Astrocyte (in vitro differentiated cells and primary cell): ENCODE data around the gene YAF2. TPM values are rescaled to one million over a fixed set of nuclear protein-coding genes. Genes with fewer than 3 reads are reported as not detected.
A peak's percentile ranks its signal among the peaks of the same experiment; 100 is the strongest.

Source experiments
- DNase-seq: peaks from one replicate; pipeline ENCODE4 v3.0.0-alpha.2; 2010; ENCODE audit warnings: low read depth
- FAIRE-seq: peaks from 2 replicates; lab custom pipeline; 2011; peaks lifted over from hg19 to GRCh38; lab: Jason Lieb, UNC
- H2AFZ ChIP-seq: 2 replicates; pipeline ENCODE4 v1.6.0; 2012; ENCODE audit warnings: low read depth, low read length, inconsistent platforms
- H3K27ac ChIP-seq: 2 replicates; pipeline ENCODE4 v1.5.1; 2011; ENCODE audit warnings: low read depth, low read length, inconsistent platforms
- H3K27me3 ChIP-seq: 2 replicates; pipeline ENCODE4 v1.6.0; 2011; ENCODE audit warnings: low read length, inconsistent platforms; ENCODE audit not compliant: insufficient read depth
- H3K36me3 ChIP-seq: 2 replicates; pipeline ENCODE4 v1.5.1; 2011; ENCODE audit warnings: low read length, inconsistent platforms; ENCODE audit not compliant: insufficient read depth
- H3K4me1 ChIP-seq: 2 replicates; pipeline ENCODE4 v1.5.1; 2011; ENCODE audit warnings: low read length, inconsistent platforms; ENCODE audit not compliant: insufficient read depth
- H3K4me2 ChIP-seq: 2 replicates; pipeline ENCODE4 v1.6.0; 2012; ENCODE audit warnings: low read length, inconsistent platforms
- H3K4me3 ChIP-seq: 2 replicates; pipeline ENCODE4 v1.5.1; 2011; ENCODE audit warnings: low read depth, mild to moderate bottlenecking, low read length, inconsistent platforms; ENCODE audit not compliant: insufficient read depth
- H3K79me2 ChIP-seq: 2 replicates; pipeline ENCODE4 v1.6.0; 2012; ENCODE audit warnings: mild to moderate bottlenecking, low read length, inconsistent platforms; ENCODE audit not compliant: insufficient read depth
- H3K9ac ChIP-seq: 2 replicates; pipeline ENCODE4 v1.6.0; 2012; ENCODE audit warnings: mild to moderate bottlenecking, low read length, inconsistent platforms
- H3K9me3 ChIP-seq: 2 replicates; pipeline ENCODE4 v1.5.1; 2012; ENCODE audit warnings: low read depth, mild to moderate bottlenecking, low read length, inconsistent platforms; ENCODE audit not compliant: insufficient read depth
- H4K20me1 ChIP-seq: 2 replicates; pipeline ENCODE4 v1.6.0; 2012; ENCODE audit warnings: low read length, inconsistent platforms; ENCODE audit not compliant: insufficient read depth
- H3K27ac Mint-ChIP-seq: one replicate; pipeline ENCODE4 v1.8.0; 2021; ENCODE audit warnings: mild to moderate bottlenecking, mixed read lengths; ENCODE audit not compliant: unreplicated experiment
- H3K27me3 Mint-ChIP-seq: one replicate; pipeline ENCODE4 v1.8.0; 2021; ENCODE audit warnings: low read depth, mixed read lengths; ENCODE audit not compliant: unreplicated experiment
- H3K36me3 Mint-ChIP-seq: one replicate; pipeline ENCODE4 v1.8.0; 2021; ENCODE audit warnings: low read depth, mixed read lengths; ENCODE audit not compliant: unreplicated experiment
- H3K4me1 Mint-ChIP-seq: one replicate; pipeline ENCODE4 v1.8.0; 2021; ENCODE audit warnings: low read depth, mixed read lengths; ENCODE audit not compliant: unreplicated experiment
- H3K4me3 Mint-ChIP-seq: one replicate; pipeline ENCODE4 v1.8.0; 2021; ENCODE audit warnings: mild to moderate bottlenecking, moderate library complexity, mixed read lengths; ENCODE audit not compliant: unreplicated experiment
- H3K9me3 Mint-ChIP-seq: one replicate; pipeline ENCODE4 v1.8.0; 2021; ENCODE audit warnings: mild to moderate bottlenecking, mixed read lengths; ENCODE audit not compliant: unreplicated experiment
- CTCF ChIP-seq: IDR thresholded peaks from 2 replicates; pipeline ENCODE4 v1.5.1; 2011; ENCODE audit warnings: low read depth, mild to moderate bottlenecking, inconsistent platforms, low read length, moderate library complexity; ENCODE audit not compliant: insufficient read depth
- EZH2 ChIP-seq: IDR thresholded peaks from 2 replicates; pipeline ENCODE4 v1.6.1; 2012; ENCODE audit warnings: mild to moderate bottlenecking, low read length, inconsistent platforms; ENCODE audit not compliant: insufficient read depth
- total RNA-seq: library from RNA; stranded (reverse); gene quantifications from 2 replicates; pipeline ENCODE4 v1.2.1, GENCODE V29; 2021

The YAF2 gene
- total RNA-seq, 1 donor from 2014 or later: 28.6 TPM

- Histone ChIP-seq H3K4me1 (peaks cover 18% of the 10 kb centered on the region), H3K9ac (peak overlapping the region; percentile 75), H4K20me1 (peaks cover 21% of the 10 kb centered on the region), H3K36me3 (no peaks in the 10 kb centered on the region), H3K4me2 (peak overlapping the region; percentile 80), H3K27ac (peak overlapping the region; percentile 90), H3K27me3 (no peaks in the 10 kb centered on the region), H2AFZ (no peak overlapping the region), H3K9me3 (no peaks in the 10 kb centered on the region), H3K79me2 (peaks cover 77% of the 10 kb centered on the region), H3K4me3 (no peak overlapping the region)
- no peaks in the 10 kb centered on the region for H3K27me3 Mint-ChIP-seq
- peaks cover 19% of the 10 kb centered on the region for H3K4me1 Mint-ChIP-seq
- H3K4me3 Mint-ChIP-seq: no peak overlapping the region
- DNase-seq: peak; percentile 63
- H3K9me3 Mint-ChIP-seq: no peaks in the 10 kb centered on the region
- peaks cover 4% of the 10 kb centered on the region for H3K36me3 Mint-ChIP-seq
- no peak overlapping the region for H3K27ac Mint-ChIP-seq
- TF ChIP-seq CTCF (peak; percentile 92), EZH2 (no peak)
- no peak for FAIRE-seq
Observed at GRCh38 chr12:42129595-42130204, 108.3 kb downstream of the YAF2 start.

GRCh38 chr12:42128888-42129287, 109.2 kb downstream of the YAF2 start:
- Mint-ChIP-seq H3K4me1 (peaks cover 17% of the 10 kb centered on the region), H3K4me3 (no peak overlapping the region), H3K27ac (no peak overlapping the region), H3K9me3 (no peaks in the 10 kb centered on the region), H3K36me3 (peaks cover 4% of the 10 kb centered on the region), H3K27me3 (no peaks in the 10 kb centered on the region)
- H3K36me3 ChIP-seq: no peaks in the 10 kb centered on the region
- peaks cover 20% of the 10 kb centered on the region for H4K20me1 ChIP-seq
- no peaks in the 10 kb centered on the region for H3K9me3 ChIP-seq
- TF ChIP-seq EZH2 (no peak), CTCF (no peak)
- no peak for FAIRE-seq
- H2AFZ ChIP-seq: no peak overlapping the region
- no peak for DNase-seq
- H3K4me1 ChIP-seq: peaks cover 18% of the 10 kb centered on the region
- H3K9ac ChIP-seq: no peak overlapping the region
- no peaks in the 10 kb centered on the region for H3K27me3 ChIP-seq
- no peak overlapping the region for H3K4me3 ChIP-seq
- H3K79me2 ChIP-seq: peaks cover 73% of the 10 kb centered on the region
- no peak overlapping the region for H3K27ac ChIP-seq
- H3K4me2 ChIP-seq: no peak overlapping the region

- Mint-ChIP-seq H3K4me3 (no peak overlapping the region), H3K27me3 (no peaks in the 10 kb centered on the region), H3K9me3 (no peaks in the 10 kb centered on the region), H3K4me1 (peaks cover 17% of the 10 kb centered on the region), H3K36me3 (peaks cover 4% of the 10 kb centered on the region), H3K27ac (no peak overlapping the region)
- peak; percentile 49 for DNase-seq
- Histone ChIP-seq H3K4me2 (no peak overlapping the region), H2AFZ (no peak overlapping the region), H3K27ac (no peak overlapping the region), H3K4me3 (no peak overlapping the region), H3K9me3 (no peaks in the 10 kb centered on the region), H3K9ac (no peak overlapping the region), H3K27me3 (no peaks in the 10 kb centered on the region), H4K20me1 (peaks cover 20% of the 10 kb centered on the region), H3K4me1 (peaks cover 18% of the 10 kb centered on the region), H3K79me2 (peaks cover 69% of the 10 kb centered on the region), H3K36me3 (no peaks in the 10 kb centered on the region)
- FAIRE-seq: no peak
- TF ChIP-seq CTCF (no peak), EZH2 (no peak)
Observed at GRCh38 chr12:42128327-42128726, 109.7 kb downstream of the YAF2 start.
